Nephron (organoid): ENCODE data around the gene SLC2A4.
A peak's percentile ranks its signal among the peaks of the same experiment; 100 is the strongest.

Experiments used
- H3K27ac Mint-ChIP-seq, 3 experiments: 2 replicates each; pipeline ENCODE4 v1.8.0; 2020; ENCODE audit warnings: mixed read lengths in 3 of 3, mild to moderate bottlenecking in 2 of 3, moderate library complexity in 1 of 3
- H3K27me3 Mint-ChIP-seq: 2 replicates; pipeline ENCODE4 v1.8.0; 2021; ENCODE audit warnings: low read depth, mild to moderate bottlenecking, moderate library complexity, mixed read lengths
- H3K36me3 Mint-ChIP-seq: 2 replicates; pipeline ENCODE4 v1.8.0; 2020; ENCODE audit warnings: low read depth, mixed read lengths
- H3K4me1 Mint-ChIP-seq: 2 replicates; pipeline ENCODE4 v1.8.0; 2020; ENCODE audit warnings: mixed read lengths
- H3K4me3 Mint-ChIP-seq, 3 experiments: 2 replicates each; pipeline ENCODE4 v1.8.0; 2020; ENCODE audit warnings: mild to moderate bottlenecking in 3 of 3, mixed read lengths in 3 of 3, moderate library complexity in 2 of 3
- H3K9me3 Mint-ChIP-seq: 2 replicates; pipeline ENCODE4 v1.8.0; 2020; ENCODE audit warnings: mixed read lengths
- TF ChIP-seq, protein P1 (sequence below), 3 experiments: fragments of 200-600 bp; sonication (generic); IDR thresholded peaks; one replicate each; pipeline ENCODE4 v1.5.0; 2021; ENCODE audit warnings: antibody characterized with exemption in 3 of 3; ENCODE audit not compliant: unreplicated experiment in 3 of 3

The SLC2A4 gene

GRCh38 chr17:7323731-7324437 lies 42.4 kb downstream of the SLC2A4 start:
- TF ChIP-seq, protein P1, sequence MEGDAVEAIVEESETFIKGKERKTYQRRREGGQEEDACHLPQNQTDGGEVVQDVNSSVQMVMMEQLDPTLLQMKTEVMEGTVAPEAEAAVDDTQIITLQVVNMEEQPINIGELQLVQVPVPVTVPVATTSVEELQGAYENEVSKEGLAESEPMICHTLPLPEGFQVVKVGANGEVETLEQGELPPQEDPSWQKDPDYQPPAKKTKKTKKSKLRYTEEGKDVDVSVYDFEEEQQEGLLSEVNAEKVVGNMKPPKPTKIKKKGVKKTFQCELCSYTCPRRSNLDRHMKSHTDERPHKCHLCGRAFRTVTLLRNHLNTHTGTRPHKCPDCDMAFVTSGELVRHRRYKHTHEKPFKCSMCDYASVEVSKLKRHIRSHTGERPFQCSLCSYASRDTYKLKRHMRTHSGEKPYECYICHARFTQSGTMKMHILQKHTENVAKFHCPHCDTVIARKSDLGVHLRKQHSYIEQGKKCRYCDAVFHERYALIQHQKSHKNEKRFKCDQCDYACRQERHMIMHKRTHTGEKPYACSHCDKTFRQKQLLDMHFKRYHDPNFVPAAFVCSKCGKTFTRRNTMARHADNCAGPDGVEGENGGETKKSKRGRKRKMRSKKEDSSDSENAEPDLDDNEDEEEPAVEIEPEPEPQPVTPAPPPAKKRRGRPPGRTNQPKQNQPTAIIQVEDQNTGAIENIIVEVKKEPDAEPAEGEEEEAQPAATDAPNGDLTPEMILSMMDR (IDR thresholded peaks at IDR 0.05; ENCODE audit: unreplicated experiment in 3 of 3): peak; percentile 61 to 77 (median 75)
- no peak overlapping the region for H3K27ac Mint-ChIP-seq
- peaks cover 14% of the 10 kb centered on the region for H3K4me1 Mint-ChIP-seq
- peaks cover 28% of the 10 kb centered on the region for H3K36me3 Mint-ChIP-seq
- no peak overlapping the region for H3K4me3 Mint-ChIP-seq
- H3K9me3 Mint-ChIP-seq: no peaks in the 10 kb centered on the region
- no peaks in the 10 kb centered on the region for H3K27me3 Mint-ChIP-seq

DNA sequence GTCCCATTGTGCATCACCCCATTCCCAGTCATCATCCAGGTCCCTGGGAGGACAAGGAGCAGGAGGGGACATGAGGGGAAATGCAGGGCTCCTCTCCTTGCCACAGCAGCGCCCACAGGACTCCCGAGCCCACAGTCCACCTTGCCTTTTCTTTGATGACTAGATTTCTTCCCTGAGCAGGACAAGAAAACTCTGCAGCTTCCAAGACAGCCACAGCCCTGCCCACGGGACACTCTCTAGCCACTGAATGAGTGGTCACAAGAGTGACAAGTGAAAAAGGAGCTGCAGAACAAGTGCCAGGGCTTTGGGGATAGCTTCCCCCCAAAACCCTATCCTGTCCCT lies 42.9 kb downstream of the SLC2A4 start:
- no peaks in the 10 kb centered on the region for H3K9me3 Mint-ChIP-seq
- H3K27ac Mint-ChIP-seq: no peak overlapping the region
- H3K36me3 Mint-ChIP-seq: peaks cover 27% of the 10 kb centered on the region
- H3K27me3 Mint-ChIP-seq: no peaks in the 10 kb centered on the region
- peaks cover 15% of the 10 kb centered on the region for H3K4me1 Mint-ChIP-seq
- no peak overlapping the region for H3K4me3 Mint-ChIP-seq
- TF ChIP-seq, protein P1 (IDR thresholded peaks at IDR 0.05; ENCODE audit: unreplicated experiment in 3 of 3): peak in 1 of 3 experiments; percentile 10

DNA sequence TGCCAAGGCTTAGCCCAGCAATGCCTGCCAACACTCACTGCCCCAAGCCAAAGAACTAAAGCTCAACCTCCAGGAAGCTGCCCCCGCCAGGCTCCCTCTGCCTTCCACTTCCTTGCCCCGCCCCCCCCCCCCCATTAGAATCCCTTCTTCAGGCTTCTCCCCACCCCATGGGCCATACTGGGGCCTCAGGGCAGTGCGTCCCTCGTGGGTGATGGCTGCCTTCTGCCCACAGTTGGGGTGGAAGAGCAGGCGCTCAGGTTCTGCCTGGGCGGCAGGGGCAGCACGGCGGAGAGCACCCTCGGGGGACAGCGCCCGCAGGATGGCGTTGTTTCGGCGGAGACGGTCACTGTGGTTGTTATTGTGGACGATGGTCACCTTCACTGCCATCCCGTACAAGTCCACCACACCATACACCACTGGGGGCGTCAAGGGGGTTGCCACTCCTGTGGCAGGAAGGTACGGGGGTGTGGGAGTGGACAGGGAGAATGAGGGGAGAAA lies 43.6 kb downstream of the SLC2A4 start:
- TF ChIP-seq, protein P1 (IDR thresholded peaks at IDR 0.05; ENCODE audit: unreplicated experiment in 3 of 3): no peak
- Mint-ChIP-seq H3K4me3 (no peak overlapping the region), H3K27me3 (no peaks in the 10 kb centered on the region), H3K36me3 (peaks cover 27% of the 10 kb centered on the region), H3K4me1 (peaks cover 21% of the 10 kb centered on the region), H3K9me3 (no peaks in the 10 kb centered on the region), H3K27ac (no peak overlapping the region)

DNA sequence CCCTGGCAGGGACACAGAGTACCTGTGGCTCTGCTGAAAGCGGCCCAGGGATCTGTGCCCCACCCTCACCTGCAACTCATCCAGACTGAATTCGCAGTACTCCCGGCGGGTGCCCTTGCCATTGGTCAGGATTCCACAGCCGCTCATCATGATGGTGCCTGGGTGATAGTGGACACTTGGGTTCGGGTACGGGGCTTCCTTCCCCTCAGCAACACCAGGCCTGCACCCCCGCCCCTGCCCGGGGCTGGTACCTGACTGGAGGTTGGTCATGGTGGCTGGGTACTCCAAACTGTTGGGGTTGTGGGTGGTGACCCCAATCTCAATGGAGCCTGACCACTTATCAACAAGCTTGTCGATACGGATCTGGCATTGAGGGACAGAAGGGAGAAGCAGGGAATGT lies 44.7 kb downstream of the SLC2A4 start:
- no peaks in the 10 kb centered on the region for H3K27me3 Mint-ChIP-seq
- no peaks in the 10 kb centered on the region for H3K9me3 Mint-ChIP-seq
- TF ChIP-seq, protein P1 (IDR thresholded peaks at IDR 0.05; ENCODE audit: unreplicated experiment in 3 of 3): no peak
- peak overlapping the region; percentile 43 to 72 (median 59) for H3K4me3 Mint-ChIP-seq
- peaks cover 22% of the 10 kb centered on the region for H3K4me1 Mint-ChIP-seq
- H3K36me3 Mint-ChIP-seq: peaks cover 23% of the 10 kb centered on the region
- H3K27ac Mint-ChIP-seq: no peak overlapping the region

DNA sequence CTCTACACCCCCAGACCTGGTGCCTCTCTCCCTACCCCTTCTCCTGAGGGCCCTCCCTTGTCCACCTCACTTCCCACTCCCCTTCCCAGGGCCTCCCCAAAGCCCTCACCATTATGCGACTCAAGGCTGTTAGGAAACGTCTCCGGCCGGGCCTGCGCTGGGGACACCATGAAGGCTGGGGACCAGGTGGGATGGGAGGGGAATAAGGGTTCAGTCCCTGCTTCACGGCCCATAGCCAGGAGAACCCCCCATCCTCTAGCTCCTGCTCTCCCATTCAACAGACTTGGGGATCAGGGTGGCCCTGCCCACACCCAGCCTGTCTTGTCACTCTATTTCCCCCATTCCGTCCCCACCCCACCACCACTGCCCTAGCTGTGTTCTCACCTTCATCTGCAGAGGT lies 45.5 kb downstream of the SLC2A4 start:
- no peak overlapping the region for H3K27ac Mint-ChIP-seq
- peaks cover 14% of the 10 kb centered on the region for H3K36me3 Mint-ChIP-seq
- TF ChIP-seq, protein P1 (IDR thresholded peaks at IDR 0.05; ENCODE audit: unreplicated experiment in 3 of 3): no peak
- H3K9me3 Mint-ChIP-seq: no peaks in the 10 kb centered on the region
- peaks cover 22% of the 10 kb centered on the region for H3K4me1 Mint-ChIP-seq
- H3K4me3 Mint-ChIP-seq: peak overlapping the region; percentile 34 to 72 (median 59)
- H3K27me3 Mint-ChIP-seq: no peaks in the 10 kb centered on the region

DNA sequence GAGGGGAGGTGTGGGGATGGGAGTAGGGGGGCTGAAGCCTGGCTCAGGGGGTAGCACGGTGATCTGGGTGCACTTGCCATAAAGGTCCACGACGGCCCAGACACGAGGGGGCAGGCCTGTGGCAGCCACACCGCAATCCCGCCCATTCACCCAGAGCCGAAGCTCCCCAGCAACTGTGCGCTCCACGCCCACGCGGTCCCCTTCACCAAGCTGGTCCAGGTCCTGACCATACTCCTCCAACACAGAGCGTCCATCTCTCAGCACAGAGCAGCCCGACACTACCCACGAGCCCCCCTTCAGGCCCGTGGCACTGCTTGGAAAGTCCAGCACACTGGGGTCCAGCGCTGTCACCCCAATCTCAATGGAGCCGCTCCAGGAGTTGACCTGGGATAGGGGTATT lies 46.0 kb downstream of the SLC2A4 start:
- Mint-ChIP-seq H3K4me3 (peak overlapping the region; percentile 68 to 98 (median 70)), H3K27ac (no peak overlapping the region), H3K27me3 (no peaks in the 10 kb centered on the region), H3K4me1 (peaks cover 26% of the 10 kb centered on the region), H3K36me3 (peaks cover 10% of the 10 kb centered on the region), H3K9me3 (no peaks in the 10 kb centered on the region)
- TF ChIP-seq, protein P1 (IDR thresholded peaks at IDR 0.05; ENCODE audit: unreplicated experiment in 3 of 3): no peak
